GM18873 (cell line): ENCODE data around the gene TTC8.
"Not testable (repeated sequence)": the region's sequence is repeated elsewhere in the genome, so short reads cannot be mapped to it uniquely, and the experiment has no call there.

Experiments used
- ATAC-seq: cut with Tn5 transposase; IDR thresholded peaks from one replicate; pipeline ENCODE4 v1.9.1; 2021; ENCODE audit warnings: mild to moderate bottlenecking, moderate library complexity, moderate number of reproducible peaks; ENCODE audit not compliant: unreplicated experiment, low FRiP score

The TTC8 gene

DNA sequence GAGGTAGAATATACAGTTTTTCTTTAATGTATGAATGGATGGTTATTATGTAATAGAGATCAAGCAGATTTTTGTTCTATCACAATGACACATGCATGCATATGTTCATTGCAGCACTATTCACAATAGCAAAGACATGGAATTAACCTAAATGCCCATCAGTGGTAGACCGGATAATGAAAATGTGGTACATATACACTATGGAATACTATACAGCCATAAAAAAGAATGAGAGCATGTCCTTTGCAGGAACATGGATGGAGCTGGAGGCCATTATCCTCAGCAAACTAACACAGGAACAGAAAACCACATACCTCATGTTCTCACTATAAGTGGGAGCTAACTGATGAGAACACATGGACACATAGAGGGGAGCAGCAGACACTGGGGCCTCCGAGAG is 34.7 kb downstream of the TTC8 start:
- not testable (repeated sequence) for ATAC-seq

DNA sequence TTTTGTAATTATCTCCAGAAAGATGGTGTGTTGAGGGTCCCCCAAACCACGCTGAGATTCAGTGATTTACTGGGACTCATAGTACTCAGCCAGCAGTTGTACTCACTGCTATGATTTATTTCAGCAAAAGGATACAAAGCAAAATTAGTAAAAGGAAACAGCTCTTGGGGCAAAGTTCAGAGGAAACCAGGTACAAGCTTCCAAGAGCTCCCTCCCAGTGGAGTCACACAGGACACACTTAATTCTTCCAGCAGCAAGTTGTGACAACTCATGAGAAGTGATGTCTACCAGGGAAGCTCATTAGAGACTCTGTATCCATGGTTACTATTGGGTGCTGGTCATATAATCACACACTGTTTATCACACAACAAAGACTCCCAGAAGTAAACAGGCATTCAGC is 38.7 kb downstream of the TTC8 start:
- ATAC-seq: no peak

DNA sequence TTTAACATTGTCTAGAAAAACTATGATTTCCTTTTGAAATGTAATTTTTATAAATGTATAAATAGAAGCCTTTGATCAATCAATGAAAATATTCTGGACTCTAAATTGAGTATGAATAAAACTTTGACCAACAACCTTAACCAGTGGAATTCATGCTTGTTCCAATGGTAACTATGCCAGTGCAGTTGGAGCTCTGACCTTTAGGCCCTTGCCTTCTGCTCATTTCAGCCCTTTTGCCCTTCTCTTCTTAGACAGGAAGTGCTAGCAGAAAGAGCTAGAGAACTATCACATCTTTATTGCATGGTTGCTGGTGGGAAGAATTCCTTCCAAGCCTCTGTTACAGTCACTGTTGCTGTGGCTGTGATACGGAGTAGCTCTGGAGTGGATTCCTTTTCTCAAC is 39.7 kb downstream of the TTC8 start:
- no peak for ATAC-seq

DNA sequence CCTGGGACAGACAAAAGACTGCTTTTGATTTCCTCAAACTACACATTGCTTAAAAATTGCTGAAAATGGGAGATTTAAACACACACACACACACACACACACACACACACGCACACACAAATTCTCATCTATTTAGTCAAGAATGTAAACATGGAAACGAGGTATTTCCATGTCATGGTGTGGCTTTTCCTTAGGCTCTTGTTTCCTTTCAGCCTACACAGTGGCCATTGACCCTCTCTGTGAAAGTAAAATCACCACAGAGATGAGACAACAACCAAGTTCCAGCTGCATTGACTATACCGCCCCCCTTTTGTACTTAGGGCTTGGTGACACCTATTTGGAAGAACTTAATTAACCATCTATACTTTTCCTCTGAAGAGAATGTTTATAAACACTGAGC is 41.9 kb downstream of the TTC8 start:
- no peak for ATAC-seq

DNA sequence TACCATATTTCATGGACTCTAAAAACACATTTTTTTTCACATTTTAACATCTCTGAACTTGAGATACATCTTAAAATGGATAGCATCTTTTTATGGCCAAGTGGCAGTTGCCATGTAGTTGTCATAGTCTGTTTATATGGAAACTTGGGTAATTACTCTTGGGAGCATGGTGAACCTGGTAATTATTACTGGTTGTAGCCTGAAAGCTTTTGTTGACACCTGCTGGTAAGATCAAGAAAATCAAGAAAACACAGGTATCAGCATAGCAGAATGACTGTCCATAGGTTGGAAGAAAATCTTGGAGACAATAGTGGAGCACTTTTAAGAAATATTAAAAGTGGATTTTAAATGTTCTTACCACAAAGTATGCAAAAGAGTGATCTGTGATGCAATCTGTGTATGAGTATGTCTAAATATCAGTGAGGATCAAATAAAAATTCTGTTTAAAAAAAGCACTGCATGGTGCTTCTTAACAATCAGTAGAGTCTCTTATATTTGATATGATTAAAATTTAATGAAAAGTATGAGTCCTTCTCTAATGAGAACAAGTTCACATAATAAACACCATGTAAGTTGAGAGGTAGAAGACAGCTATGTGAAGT is 44.2 kb downstream of the TTC8 start:
- no peak for ATAC-seq

DNA sequence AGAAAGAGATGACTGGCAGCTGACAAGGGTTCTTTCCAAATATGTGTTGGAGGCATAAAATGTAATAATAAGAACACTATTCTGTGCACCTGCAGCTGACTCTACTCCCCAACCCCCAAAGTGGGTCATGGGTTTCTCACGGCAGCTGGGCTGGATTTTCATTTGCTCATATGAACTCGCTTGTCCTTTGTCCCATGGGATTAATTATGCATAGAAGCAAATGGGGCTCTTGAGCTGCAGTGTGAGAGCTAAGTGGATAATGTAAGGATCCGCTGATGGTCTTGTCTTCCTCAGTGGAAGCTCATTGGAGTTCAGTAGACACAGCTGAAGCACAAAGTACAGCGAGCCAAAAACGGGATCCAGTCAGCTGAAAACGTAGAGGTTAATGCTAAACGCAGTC is 46.3 kb downstream of the TTC8 start:
- ATAC-seq: no peak

DNA sequence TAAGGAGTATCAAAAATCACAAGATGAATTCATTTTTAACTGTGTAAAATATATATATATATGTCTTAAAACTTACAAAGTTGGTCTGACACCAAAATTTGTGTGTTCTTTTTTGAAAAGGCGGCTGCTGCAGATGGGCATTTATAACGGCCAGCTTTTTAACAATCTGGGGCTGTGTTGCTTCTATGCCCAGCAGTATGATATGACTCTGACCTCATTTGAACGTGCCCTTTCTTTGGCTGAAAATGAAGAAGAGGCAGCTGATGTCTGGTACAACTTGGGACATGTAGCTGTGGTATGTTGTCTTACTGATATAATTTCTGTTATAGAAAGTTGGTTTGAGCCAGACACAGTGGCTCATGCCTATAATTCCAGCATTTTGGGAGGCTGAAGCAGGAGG is 47.0 kb downstream of the TTC8 start:
- ATAC-seq: no peak

DNA sequence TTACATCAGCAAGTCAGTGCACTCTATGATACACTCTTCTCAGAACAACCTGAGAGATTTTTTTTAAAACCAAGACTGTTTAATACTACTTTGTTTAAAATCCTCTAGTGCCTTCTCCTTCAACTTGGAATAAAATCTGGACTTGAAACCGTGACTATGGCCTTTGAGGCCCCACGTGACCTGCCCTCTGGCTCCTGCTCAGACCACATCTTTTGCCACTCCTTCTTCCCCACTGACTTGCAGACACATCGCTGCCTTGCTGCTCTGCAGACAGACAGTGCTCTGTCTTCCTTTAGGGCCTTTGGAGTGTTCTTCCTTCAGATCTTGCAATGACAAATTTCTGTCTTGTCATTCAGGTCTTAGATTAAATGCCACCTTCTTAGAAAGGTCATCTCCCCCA is 48.5 kb downstream of the TTC8 start:
- no peak for ATAC-seq

DNA sequence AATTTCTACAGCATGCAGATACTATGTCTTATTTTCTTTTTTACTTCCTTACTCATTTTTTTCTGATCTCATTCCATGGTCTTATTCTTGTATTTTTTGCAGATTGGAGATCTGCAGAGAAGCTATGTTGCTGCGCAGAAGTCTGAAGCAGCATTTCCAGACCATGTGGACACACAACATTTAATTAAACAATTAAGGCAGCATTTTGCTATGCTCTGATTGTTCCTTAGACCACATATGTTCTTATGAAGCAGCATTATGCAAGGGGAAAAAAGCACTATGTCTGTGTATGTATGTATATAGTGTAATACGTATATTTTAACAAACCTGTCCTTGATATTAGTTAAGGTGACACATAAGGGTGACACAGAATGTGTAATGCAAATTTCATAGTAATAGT is 52.7 kb downstream of the TTC8 start:
- no peak for ATAC-seq

DNA sequence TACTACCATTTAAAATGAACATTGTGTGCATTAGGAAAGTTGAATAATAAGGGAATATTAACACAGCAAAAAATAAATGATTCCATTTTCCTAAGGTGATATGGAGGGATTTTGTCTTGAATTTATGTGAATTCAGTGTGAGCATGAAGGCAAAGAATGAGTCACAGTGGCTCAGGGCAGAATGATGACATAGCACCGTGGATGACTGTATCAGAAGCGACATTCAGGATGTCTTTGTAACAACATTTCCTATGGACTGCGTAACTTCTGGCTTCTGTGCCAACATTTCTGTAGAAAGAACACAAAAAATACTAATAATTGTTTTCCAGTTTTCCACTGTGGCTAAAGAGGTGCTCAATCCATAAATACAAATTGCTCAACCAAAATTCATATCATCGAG is 54.6 kb downstream of the TTC8 start:
- no peak for ATAC-seq

DNA sequence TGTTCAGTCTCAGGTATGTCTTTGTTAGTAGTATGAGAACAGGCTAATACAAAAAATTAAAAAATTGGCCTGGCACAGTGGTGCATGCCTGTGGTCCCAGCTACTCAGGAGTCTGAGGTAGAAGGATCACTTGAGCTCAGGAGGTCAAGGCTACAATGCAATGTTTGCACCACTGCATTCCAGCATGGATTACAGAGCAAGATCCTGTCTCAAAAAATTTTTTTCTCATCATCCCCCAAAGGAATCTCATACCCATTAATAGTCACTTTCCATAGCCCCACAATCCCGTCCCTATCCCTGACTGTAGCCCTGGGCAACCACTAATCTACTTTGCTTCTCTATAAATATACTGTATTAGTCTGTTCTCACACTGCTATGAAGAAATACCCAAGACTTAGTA is 57.8 kb downstream of the TTC8 start:
- ATAC-seq: no peak

DNA sequence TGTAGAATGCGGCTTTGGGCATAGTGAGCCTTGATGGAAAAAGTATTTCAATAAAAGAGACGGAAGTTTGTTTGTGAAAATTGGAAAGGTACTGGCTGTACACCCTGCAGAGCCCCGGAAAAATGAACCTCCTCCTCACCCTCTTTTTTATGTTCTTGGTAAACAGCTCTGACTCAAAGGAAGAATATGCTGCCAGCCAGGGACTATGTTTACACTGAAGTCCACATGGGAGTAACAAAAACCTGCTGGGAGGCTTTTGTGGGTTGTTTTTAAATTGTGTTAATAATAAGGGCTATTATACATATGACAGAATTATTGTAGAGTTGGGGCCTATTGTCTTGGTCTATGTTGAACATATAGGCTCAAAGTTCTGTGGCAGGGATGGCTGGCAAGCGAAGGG is 70.7 kb downstream of the TTC8 start:
- no peak for ATAC-seq

DNA sequence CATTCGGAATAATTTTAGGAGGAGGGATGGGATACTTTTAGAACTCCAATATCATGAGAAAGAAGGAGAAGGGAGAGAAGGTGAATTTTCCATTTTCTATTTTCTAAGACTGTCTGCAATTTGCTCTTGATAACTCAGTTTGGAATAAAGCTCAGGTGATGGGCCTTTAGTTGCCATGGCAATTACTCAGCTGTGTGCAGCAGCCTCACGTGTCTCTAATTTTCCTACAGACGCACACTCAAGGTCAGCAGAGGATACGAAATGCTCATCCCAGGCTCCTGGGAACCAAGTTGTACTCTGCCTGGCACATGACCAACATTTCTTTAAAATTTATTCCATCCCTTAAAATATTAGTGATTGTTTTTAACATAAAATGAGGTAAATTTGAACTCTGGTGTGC is 76.7 kb downstream of the TTC8 start:
- ATAC-seq: no peak

DNA sequence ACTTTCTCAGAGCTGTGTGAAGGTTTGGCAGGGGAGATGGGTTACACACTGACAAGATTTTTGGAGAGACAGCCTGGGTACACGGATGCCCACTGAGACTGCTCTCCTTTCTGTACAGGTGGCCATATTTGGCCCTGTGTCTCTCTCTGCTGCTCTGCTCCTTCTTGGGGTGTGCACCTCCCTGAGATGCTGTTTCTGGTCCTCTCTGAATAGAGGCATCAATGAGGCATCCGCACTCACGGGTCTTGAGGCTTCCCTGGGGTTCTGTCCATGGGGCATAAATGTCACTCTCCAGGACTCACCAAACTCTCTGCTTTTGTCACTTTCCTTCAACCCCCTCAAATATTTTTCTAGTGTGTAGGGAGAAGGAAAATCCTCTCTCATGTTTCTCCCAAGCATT is 77.5 kb downstream of the TTC8 start:
- no peak for ATAC-seq

DNA sequence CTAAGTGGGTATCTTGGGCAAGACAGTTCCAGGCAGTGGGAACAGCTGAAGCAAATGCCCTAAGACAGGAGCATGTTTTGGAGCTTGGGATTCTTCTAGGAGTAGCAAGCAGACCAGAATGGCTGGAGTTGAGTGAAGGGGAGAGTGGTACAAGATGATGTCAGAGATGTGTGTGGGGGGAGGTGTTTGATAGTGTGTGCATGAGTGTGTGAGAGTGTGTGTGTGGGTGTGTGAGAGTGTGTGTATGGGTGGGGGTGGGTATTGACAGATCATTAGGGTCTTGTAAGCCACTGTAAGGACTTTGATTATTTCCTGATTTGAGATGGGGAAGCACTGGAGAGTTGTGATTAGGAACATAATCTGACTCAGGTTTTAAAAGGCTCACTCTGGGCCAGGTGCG is 78.4 kb downstream of the TTC8 start:
- no peak for ATAC-seq

DNA sequence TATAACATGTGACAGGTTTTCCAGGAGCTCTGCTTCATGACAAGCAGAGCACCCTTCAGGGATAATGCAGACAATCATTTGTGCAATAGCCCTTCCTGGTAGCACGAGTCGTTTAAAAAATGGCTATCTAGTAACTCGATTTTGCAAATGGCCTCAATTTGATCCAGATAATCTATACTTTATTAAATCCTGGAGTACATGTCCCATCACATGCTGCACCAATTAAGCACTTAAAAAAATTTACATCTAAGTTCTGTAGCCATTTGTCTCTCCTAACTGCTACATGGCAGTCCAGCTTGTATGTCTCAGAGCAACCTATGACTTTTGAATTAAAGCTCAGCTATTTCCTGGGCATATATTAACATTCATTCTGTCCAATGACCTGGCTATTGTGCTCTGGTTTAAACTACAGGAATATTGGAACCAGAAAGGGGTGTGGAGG is 79.8 kb downstream of the TTC8 start:
- ATAC-seq: no peak

DNA sequence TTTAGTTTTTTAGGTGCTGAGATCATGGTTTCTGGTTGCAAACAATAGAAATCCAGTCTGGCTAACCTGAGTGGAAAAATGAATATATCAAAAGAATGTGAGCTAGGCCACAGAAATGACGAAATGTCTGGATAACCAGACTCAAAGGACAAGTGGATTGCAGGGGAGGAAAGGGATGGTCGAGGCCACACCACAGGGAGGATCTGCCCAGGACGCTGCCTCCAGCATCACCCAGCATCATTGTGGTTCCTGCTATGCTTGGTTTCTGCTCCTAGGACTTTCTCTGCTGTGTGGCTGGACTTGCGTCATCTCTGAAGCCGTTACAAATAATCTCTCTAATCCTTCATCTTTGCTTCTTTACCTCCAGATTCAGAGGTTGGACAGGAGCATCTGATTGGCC is 80.4 kb downstream of the TTC8 start:
- no peak for ATAC-seq

DNA sequence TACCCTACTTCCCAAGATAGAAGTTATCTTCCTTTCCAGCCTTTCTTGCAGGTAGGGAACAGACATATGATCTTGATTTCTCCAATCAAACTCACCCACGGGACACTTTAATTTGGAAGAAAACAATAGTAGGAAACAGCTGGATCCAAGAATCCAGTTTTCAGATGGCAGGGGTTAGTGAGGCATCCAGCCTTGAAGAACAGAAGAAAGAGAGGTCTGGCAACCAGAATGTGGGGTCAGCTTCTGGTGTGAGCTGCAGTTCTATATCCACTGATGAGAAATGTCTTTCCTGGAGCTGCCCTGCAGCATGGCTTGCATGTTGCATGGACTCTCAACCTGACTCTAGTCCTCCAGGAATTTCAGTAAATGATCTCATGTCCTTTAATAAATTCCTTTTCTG is 83.8 kb downstream of the TTC8 start:
- no peak for ATAC-seq

DNA sequence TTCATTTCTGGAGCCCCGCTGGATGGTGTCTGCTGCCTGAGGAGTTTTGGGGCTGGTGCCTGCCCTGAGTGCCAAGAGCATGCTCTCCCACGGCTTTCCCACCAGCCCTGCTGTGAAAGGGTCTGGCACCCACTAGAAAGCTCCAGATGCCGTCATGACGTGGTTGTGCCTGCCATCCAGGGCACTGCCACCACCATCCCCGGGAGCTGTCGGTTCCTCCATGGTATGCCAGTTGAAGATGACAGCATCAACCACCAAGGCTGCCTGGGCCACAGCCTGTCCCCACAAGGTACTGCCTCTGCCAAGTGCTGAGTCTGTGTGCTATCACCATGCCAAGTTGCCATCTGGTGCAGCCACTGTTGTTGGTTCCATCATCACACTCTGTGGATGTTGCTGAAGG is 85.9 kb downstream of the TTC8 start:
- no peak for ATAC-seq

DNA sequence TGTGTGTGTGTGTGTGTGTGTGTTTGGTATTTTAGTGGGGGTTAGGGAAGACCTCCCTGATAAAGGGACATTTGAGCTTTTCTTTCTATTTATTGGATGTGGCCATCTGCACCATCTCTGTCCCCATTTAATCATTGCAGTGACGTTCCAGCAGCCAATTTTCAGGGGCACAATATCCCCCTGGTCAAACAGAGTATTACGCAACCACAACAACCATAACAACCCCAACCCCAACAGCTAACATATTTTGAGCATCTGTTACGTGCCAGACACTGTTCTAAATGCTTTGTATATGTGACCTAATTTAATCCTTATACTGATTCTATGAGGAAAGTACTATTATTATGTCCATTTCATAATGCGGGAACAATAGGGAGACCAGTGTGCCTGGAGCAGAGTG is 87.4 kb downstream of the TTC8 start:
- ATAC-seq: no peak

DNA sequence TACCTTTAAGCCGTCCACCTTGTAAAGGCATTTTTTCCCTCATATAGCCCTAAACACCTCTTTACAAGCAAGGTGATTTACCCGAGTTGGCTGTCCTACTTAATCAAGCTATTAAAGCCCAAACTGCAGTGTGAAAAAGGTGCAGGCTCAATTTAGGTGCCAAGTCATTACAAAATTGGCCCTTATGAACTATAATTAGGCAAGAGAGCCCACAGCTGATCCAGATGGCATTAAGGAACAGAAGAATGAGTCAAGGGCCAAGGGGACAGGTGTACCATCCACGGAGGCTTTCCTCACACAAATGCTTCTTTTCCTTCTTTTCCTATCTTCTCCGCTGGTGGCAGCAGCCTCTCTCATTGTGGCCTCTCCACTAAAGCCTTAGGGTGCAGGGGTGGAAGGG is 90.5 kb downstream of the TTC8 start:
- ATAC-seq: no peak

DNA sequence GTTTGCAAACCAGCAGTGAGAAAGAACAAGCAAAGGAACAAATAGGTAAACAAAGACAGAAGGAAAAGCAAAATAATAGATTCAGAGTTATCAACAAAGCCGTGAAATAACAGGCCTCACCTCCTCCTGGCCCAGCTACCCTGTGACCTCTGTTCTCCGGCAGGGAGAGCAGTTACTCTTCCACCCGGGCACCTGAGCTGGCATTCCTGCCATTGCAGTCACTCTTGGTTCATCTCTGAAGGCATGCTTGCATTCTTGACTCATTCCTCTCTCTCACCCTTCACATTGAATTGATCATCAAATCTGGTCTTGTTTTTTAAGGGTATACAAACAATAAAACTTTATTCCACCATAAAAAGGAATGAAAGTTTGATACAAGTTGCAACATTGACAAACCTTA is 95.1 kb downstream of the TTC8 start:
- ATAC-seq: no peak
